HepG2 (cell line): ENCODE results near the gene AHSG. TPM values are rescaled to one million over a fixed set of nuclear protein-coding genes. Genes with fewer than 3 reads are reported as not detected.

Source experiments
- ARNT ChIP-seq: fragments of 450-650 bp; IDR thresholded peaks from 2 replicates; pipeline ENCODE4 v1.6.1; 2017
- ARNT2 ChIP-seq: sonication (generic); formaldehyde crosslinking; IDR thresholded peaks from 2 replicates; pipeline ENCODE4 v1.8.0; 2022; ENCODE audit warnings: mild to moderate bottlenecking, low read depth, missing genetic modification reagents, moderate library complexity
- CEBPB ChIP-seq: IDR thresholded peaks from 2 replicates; pipeline ENCODE4 v1.6.1; 2011; ENCODE audit warnings: low read depth, low read length, improper control_type of control experiment, borderline replicate concordance
- DR1 ChIP-seq: sonication (generic); formaldehyde crosslinking; IDR thresholded peaks from 2 replicates; pipeline ENCODE4 v1.8.0; 2021; ENCODE audit warnings: mild to moderate bottlenecking, missing genetic modification reagents, inconsistent platforms
- ELK4 ChIP-seq: sonication (generic); formaldehyde crosslinking; IDR thresholded peaks from 2 replicates; pipeline ENCODE4 v1.9.0; 2021; ENCODE audit warnings: missing genetic modification reagents, borderline replicate concordance
- FOXO1 ChIP-seq: sonication (generic); formaldehyde crosslinking; IDR thresholded peaks from 2 replicates; pipeline ENCODE4 v1.4.0; 2020; ENCODE audit warnings: missing genetic modification reagents
- HMGA1 ChIP-seq: sonication (generic); formaldehyde crosslinking; conservative IDR thresholded peaks from 2 replicates; pipeline ENCODE4 v1.4.0; 2020; ENCODE audit warnings: missing genetic modification reagents
- IRF2 ChIP-seq: IDR thresholded peaks from 2 replicates; pipeline ENCODE4 v1.6.1; 2018; ENCODE audit warnings: missing genetic modification reagents, missing compliant biosample characterization
- KAT7 ChIP-seq: IDR thresholded peaks from 2 replicates; pipeline ENCODE4 v1.6.1; 2018; ENCODE audit warnings: borderline replicate concordance, missing compliant biosample characterization
- MTA3 ChIP-seq: sonication (generic); formaldehyde crosslinking; IDR thresholded peaks from 2 replicates; pipeline ENCODE4 v1.4.0; 2020; ENCODE audit warnings: missing genetic modification reagents
- NCOA5 ChIP-seq: sonication (generic); formaldehyde crosslinking; IDR thresholded peaks from 2 replicates; pipeline ENCODE4 v1.4.0; 2020; ENCODE audit warnings: missing genetic modification reagents
- PBX3 ChIP-seq: sonication (generic); formaldehyde crosslinking; IDR thresholded peaks from 2 replicates; pipeline ENCODE4 v1.8.1; 2023; ENCODE audit warnings: missing genetic modification reagents, inconsistent platforms, borderline replicate concordance
- SRY ChIP-seq: sonication (generic); formaldehyde crosslinking; IDR thresholded peaks from 2 replicates; pipeline ENCODE4 v1.8.0; 2022; ENCODE audit warnings: mild to moderate bottlenecking, missing genetic modification reagents
- STAG1 ChIP-seq: sonication (generic); formaldehyde crosslinking; IDR thresholded peaks from 2 replicates; pipeline ENCODE4 v1.4.0; 2020; ENCODE audit warnings: missing genetic modification reagents
- UBTF ChIP-seq: sonication (generic); formaldehyde crosslinking; IDR thresholded peaks from 2 replicates; pipeline ENCODE4 v1.4.0; 2020; ENCODE audit warnings: mild to moderate bottlenecking, missing genetic modification reagents
- ZFP36L1 ChIP-seq: sonication (generic); formaldehyde crosslinking; IDR thresholded peaks from 2 replicates; pipeline ENCODE4 v1.8.0; 2022; ENCODE audit warnings: mild to moderate bottlenecking, missing genetic modification reagents, moderate library complexity
- ZNF12 ChIP-seq: sonication (generic); formaldehyde crosslinking; IDR thresholded peaks from 2 replicates; pipeline ENCODE4 v1.5.0; 2020; ENCODE audit warnings: missing genetic modification reagents
- ZNF20 ChIP-seq: sonication (generic); formaldehyde crosslinking; IDR thresholded peaks from 2 replicates; pipeline ENCODE4 v1.4.0; 2020; ENCODE audit warnings: mild to moderate bottlenecking, moderate library complexity, missing genetic modification reagents
- ZNF292 ChIP-seq: sonication (generic); formaldehyde crosslinking; IDR thresholded peaks from 2 replicates; pipeline ENCODE4 v1.8.1; 2022; ENCODE audit warnings: mild to moderate bottlenecking, low read depth, missing genetic modification reagents, borderline replicate concordance
- ZNF670 ChIP-seq: sonication (generic); formaldehyde crosslinking; IDR thresholded peaks from 2 replicates; pipeline ENCODE4 v1.8.0; 2022; ENCODE audit warnings: mild to moderate bottlenecking, missing genetic modification reagents, borderline replicate concordance
- ZNF776 ChIP-seq: sonication (generic); formaldehyde crosslinking; IDR thresholded peaks from 2 replicates; pipeline ENCODE4 v1.4.0; 2020; ENCODE audit warnings: mild to moderate bottlenecking, missing genetic modification reagents
- ZSCAN5A ChIP-seq: sonication (generic); formaldehyde crosslinking; IDR thresholded peaks from 2 replicates; pipeline ENCODE4 v1.8.0; 2022; ENCODE audit warnings: mild to moderate bottlenecking, missing genetic modification reagents, borderline replicate concordance
- ZZZ3 ChIP-seq: sonication (generic); formaldehyde crosslinking; IDR thresholded peaks from 2 replicates; pipeline ENCODE4 v1.4.0; 2020; ENCODE audit warnings: missing genetic modification reagents, mild to moderate bottlenecking, borderline replicate concordance
- polyA plus RNA-seq, 8 experiments: library from polyadenylated mRNA; depleted of rRNA in 3 of 8; stranded (reverse) in 7 of 8; unstranded in 1 of 8; fragments of >200 nt; fragmentation: Illumina TruSeq in 4 of 8; extraction: Trizol in 4 of 8; gene quantifications; 2 replicates each; pipeline versions ENCODE4 v1.2.1 to v1.2.3, GENCODE V29; 2011 to 2016; ENCODE audit warnings: low read depth in 4 of 8, missing spikeins in 1 of 8, mixed read lengths in 1 of 8; ENCODE audit not compliant: insufficient read depth in 1 of 8
- total RNA-seq, 5 experiments: library from RNA; depleted of rRNA; stranded (reverse); fragments of >200 nt; fragmentation: Illumina TruSeq; extraction: Trizol; gene quantifications; 2 replicates each; pipeline ENCODE4 v1.2.3, GENCODE V29; 2016; ENCODE audit warnings: low read depth in 1 of 5
- TF ChIP-seq, protein P1 (sequence below): sonication (generic); formaldehyde crosslinking; IDR thresholded peaks from 2 replicates; pipeline ENCODE4 v1.8.1; 2023; ENCODE audit warnings: mild to moderate bottlenecking, missing genetic modification reagents, borderline replicate concordance

Gene AHSG
- total and polyA plus RNA-seq, 2 of the 13 experiments (the other 11 are each of a cell fraction or from before 2014, with no cell fraction given): 2,043 to 19,152 TPM

- 0 out of 2 replicates have a peak, but pooled peaks have one; percentile 58 for TF ChIP-seq ZSCAN5A
- peak; percentile 84; the same call in 1 of the 2 replicates for TF ChIP-seq UBTF
- no peak for TF ChIP-seq CEBPB
- TF ChIP-seq, protein P1, sequence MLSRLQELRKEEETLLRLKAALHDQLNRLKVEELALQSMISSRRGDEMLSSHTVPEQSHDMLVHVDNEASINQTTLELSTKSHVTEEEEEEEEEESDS (CRISPR knock-in tag): peak; percentile 55; the same call in 1 of the 2 replicates
- TF ChIP-seq SRY (CRISPR knock-in tag): 0 out of 2 replicates have a peak, but pooled peaks have one; percentile 42
- TF ChIP-seq PBX3: no peak
- peak; percentile 39; the same call in 1 of the 2 replicates for TF ChIP-seq ZNF776 (CRISPR knock-in tag)
- TF ChIP-seq ZNF292 (CRISPR knock-in tag): no peak
- no peak for TF ChIP-seq ZNF670 (CRISPR knock-in tag)
- TF ChIP-seq ZFP36L1 (CRISPR knock-in tag): peak; percentile 76; the same call in 1 of the 2 replicates
- TF ChIP-seq ELK4 (CRISPR knock-in tag): no peak
- no peak for TF ChIP-seq ZNF12
- TF ChIP-seq ARNT: no peak
- no peak for TF ChIP-seq STAG1 (CRISPR knock-in tag)
- 0 out of 2 replicates have a peak, but pooled peaks have one; percentile 26 for TF ChIP-seq FOXO1 (CRISPR knock-in tag)
- TF ChIP-seq DR1: 0 out of 2 replicates have a peak, but pooled peaks have one; percentile 32
- no peak for TF ChIP-seq NCOA5 (CRISPR knock-in tag)
- TF ChIP-seq KAT7 (CRISPR knock-in tag): peak; percentile 71
- no peak for TF ChIP-seq HMGA1
- no peak for TF ChIP-seq MTA3 (CRISPR knock-in tag)
- peak; percentile 89; the same call in 1 of the 2 replicates for TF ChIP-seq ZZZ3
- no peak for TF ChIP-seq IRF2
- TF ChIP-seq ZNF20 (CRISPR knock-in tag): 0 out of 2 replicates have a peak, but pooled peaks have one; percentile 59
- peak; percentile 86; the same call in 1 of the 2 replicates for TF ChIP-seq ARNT2 (CRISPR knock-in tag)
Measured at GRCh38 chr3:186567072-186567921, 45.6 kb upstream of the AHSG start, which contains the start of gene TBCCD1 (continued).
